HepG2 (cell line): ENCODE results near the gene NAE1. TPM values are rescaled to one million over a fixed set of nuclear protein-coding genes. Genes with fewer than 3 reads are reported as not detected.

ENCODE experiments used
- ATAC-seq: fragments of 200-7000 bp; cut with Tn5 transposase; 3 replicates; pipeline ENCODE4 v1.9.1; 2020; ENCODE audit warnings: mild to moderate bottlenecking, moderate library complexity
- BruUV-seq: library from RNA; stranded (reverse); fragments of 400-500 nt; replicated peaks from 2 replicates; lab custom pipeline; 2021; lab: Mats Ljungman, UMichigan
- CTCF ChIA-PET: fragments of 300-600 bp; formaldehyde crosslinking; extraction: SDS; loops from one replicate; lab custom pipeline; 2021; ENCODE audit warnings: low total read pairs, inconsistent platforms, low intra/inter-chr PET ratio; lab: Yijun Ruan, JAX
- POLR2A ChIA-PET: fragments of 350-600 bp; sonication (Branson Sonifier 250); formaldehyde crosslinking; loops from one replicate; lab custom pipeline; 2020; ENCODE audit warnings: antibody characterized with exemption, inconsistent platforms; lab: Yijun Ruan, JAX
- DNase-seq: peaks from one replicate; pipeline ENCODE4 v3.0.0-alpha.2; 2015; ENCODE audit warnings: low spot score
- FAIRE-seq: peaks from 3 replicates; lab custom pipeline; 2011; peaks lifted over from hg19 to GRCh38; lab: Jason Lieb, UNC
- H2AFZ ChIP-seq: one replicate; pipeline ENCODE4 v1.6.1; 2011; ENCODE audit warnings: low read length, inconsistent platforms
- H3K27ac ChIP-seq: fragments of 300-600 bp; 3 replicates; pipeline ENCODE4 v1.8.0; 2011; ENCODE audit warnings: mixed run types, mild to moderate bottlenecking, mixed read lengths, low read length, inconsistent platforms; ENCODE audit not compliant: insufficient read depth; ENCODE audit errors: extremely low read length
- H3K27me3 ChIP-seq, 2 experiments: fragments of 200-600 bp in 1 of 2; 2 replicates in 1 of 2; 3 replicates in 1 of 2; pipeline versions ENCODE4 v1.6.0 to v1.8.0; 2011; ENCODE audit warnings: low read length in 2 of 2, mild to moderate bottlenecking in 2 of 2, moderate library complexity in 2 of 2, inconsistent platforms in 1 of 2; ENCODE audit not compliant: insufficient read depth in 2 of 2, control insufficient read depth in 1 of 2
- H3K36me3 ChIP-seq, 2 experiments: fragments of 200-600 bp in 1 of 2; replicated peaks in 1 of 2; 2 replicates in 1 of 2; 3 replicates in 1 of 2; pipeline versions ENCODE4 v1.5.1 to v1.8.0; 2011; ENCODE audit warnings: low read length in 2 of 2, inconsistent platforms in 1 of 2; ENCODE audit not compliant: insufficient read depth in 2 of 2, control insufficient read depth in 1 of 2
- H3K4me1 ChIP-seq: 2 replicates; pipeline ENCODE4 v1.5.1; 2012; ENCODE audit warnings: low read length, inconsistent platforms; ENCODE audit not compliant: insufficient read depth
- H3K4me2 ChIP-seq: 2 replicates; pipeline ENCODE4 v1.6.0; 2011; ENCODE audit warnings: low read depth, low read length, inconsistent platforms
- H3K4me3 ChIP-seq, 3 experiments: fragments of 200-600 bp in 1 of 3; sonication (generic), shearing (Covaris generic) in 1 of 3; replicated peaks in 1 of 3; 2 replicates each; pipeline ENCODE4 v1.5.1; 2011 to 2016; ENCODE audit warnings: low read length in 3 of 3, inconsistent platforms in 2 of 3, low read depth in 2 of 3, mild to moderate bottlenecking in 2 of 3, control low read depth in 1 of 3, mixed read lengths in 1 of 3; ENCODE audit not compliant: insufficient read depth in 1 of 3
- H3K79me2 ChIP-seq: one replicate; pipeline ENCODE4 v1.6.1; 2011; ENCODE audit warnings: low read length, inconsistent platforms; ENCODE audit not compliant: insufficient read depth
- H3K9ac ChIP-seq: 2 replicates; pipeline ENCODE4 v1.6.0; 2011; ENCODE audit warnings: mild to moderate bottlenecking, low read depth, low read length, inconsistent platforms; ENCODE audit not compliant: insufficient read depth
- H3K9me3 ChIP-seq: 2 replicates; pipeline ENCODE4 v1.5.1; 2012; ENCODE audit warnings: mild to moderate bottlenecking, low read length
- H4K20me1 ChIP-seq: 2 replicates; pipeline ENCODE4 v1.6.0; 2011; ENCODE audit warnings: inconsistent platforms, mild to moderate bottlenecking, low read length, moderate library complexity; ENCODE audit not compliant: insufficient read depth
- DMTF1 ChIP-seq: sonication (generic); formaldehyde crosslinking; IDR thresholded peaks from 2 replicates; pipeline ENCODE4 v1.4.0; 2020; ENCODE audit warnings: mild to moderate bottlenecking, missing genetic modification reagents
- JDP2 ChIP-seq: sonication (generic); formaldehyde crosslinking; IDR thresholded peaks from 2 replicates; pipeline ENCODE4 v1.8.1; 2022; ENCODE audit warnings: missing genetic modification reagents, borderline replicate concordance
- RFX5 ChIP-seq: IDR thresholded peaks from 2 replicates; pipeline ENCODE4 v1.6.1; 2011; ENCODE audit warnings: low read depth, low read length, improper control_type of control experiment
- TBX2 ChIP-seq: sonication (generic); formaldehyde crosslinking; IDR thresholded peaks from 2 replicates; pipeline ENCODE4 v1.5.0; 2020; ENCODE audit warnings: missing genetic modification reagents, mild to moderate bottlenecking, borderline replicate concordance
- TFDP2 ChIP-seq: sonication (generic); formaldehyde crosslinking; IDR thresholded peaks from 2 replicates; pipeline ENCODE4 v1.4.0; 2020; ENCODE audit warnings: missing genetic modification reagents
- ZNF280D ChIP-seq: sonication (generic); formaldehyde crosslinking; IDR thresholded peaks from 2 replicates; pipeline ENCODE4 v1.5.1; 2020; ENCODE audit warnings: mild to moderate bottlenecking, missing genetic modification reagents
- ZNF317 ChIP-seq: sonication (generic); formaldehyde crosslinking; IDR thresholded peaks from 2 replicates; pipeline ENCODE4 v1.5.0; 2020; ENCODE audit warnings: mild to moderate bottlenecking, missing genetic modification reagents
- ZNF563 ChIP-seq: sonication (generic); formaldehyde crosslinking; IDR thresholded peaks from 2 replicates; pipeline ENCODE4 v1.8.0; 2022; ENCODE audit warnings: mild to moderate bottlenecking, moderate library complexity, missing genetic modification reagents
- ZNF687 ChIP-seq: sonication (generic); formaldehyde crosslinking; IDR thresholded peaks from 2 replicates; pipeline ENCODE4 v1.5.1; 2020; ENCODE audit warnings: mild to moderate bottlenecking, missing genetic modification reagents, moderate library complexity
- ZNF713 ChIP-seq: sonication (generic); formaldehyde crosslinking; IDR thresholded peaks from 2 replicates; pipeline ENCODE4 v1.4.0; 2020; ENCODE audit warnings: mild to moderate bottlenecking, missing genetic modification reagents
- ZNF777 ChIP-seq: sonication (generic); formaldehyde crosslinking; IDR thresholded peaks from 2 replicates; pipeline ENCODE4 v1.4.0; 2020; ENCODE audit warnings: missing genetic modification reagents
- WGBS: methylation state at CpG from one replicate; pipeline ENCODE4 v1.1.6; 2017; ENCODE audit warnings: low lambda C conversion rate; 5-methylcytosine and 5-hydroxymethylcytosine counted together
- in situ Hi-C: cut with HindIII; loops from 2 replicates; pipeline ENCODE4 v1.10.0; 2017; ENCODE audit warnings: low pct_unique_long_range_greater_than_20kb; ENCODE audit not compliant: extremely low pct_ligation_motif_present
- intact Hi-C: fragments of 100-400 bp; cut with micrococcal nuclease; formaldehyde crosslinking; loops from one replicate; pipeline ENCODE4 v1.10.0; 2022; ENCODE audit not compliant: unreplicated experiment
- polyA plus RNA-seq, 8 experiments: library from polyadenylated mRNA; depleted of rRNA in 3 of 8; stranded (reverse) in 7 of 8; unstranded in 1 of 8; fragments of >200 nt; fragmentation: Illumina TruSeq in 4 of 8; extraction: Trizol in 4 of 8; gene quantifications; 2 replicates each; pipeline versions ENCODE4 v1.2.1 to v1.2.3, GENCODE V29; 2011 to 2016; ENCODE audit warnings: low read depth in 4 of 8, missing spikeins in 1 of 8, mixed read lengths in 1 of 8; ENCODE audit not compliant: insufficient read depth in 1 of 8
- total RNA-seq, 5 experiments: library from RNA; depleted of rRNA; stranded (reverse); fragments of >200 nt; fragmentation: Illumina TruSeq; extraction: Trizol; gene quantifications; 2 replicates each; pipeline ENCODE4 v1.2.3, GENCODE V29; 2016; ENCODE audit warnings: low read depth in 1 of 5

The NAE1 gene
- total and polyA plus RNA-seq, 2 of the 13 experiments (the other 11 are each of a cell fraction or from before 2014, with no cell fraction given), result 95.7 to 206 TPM

GRCh38 chr16:66872943-66873684 lies 42.3 kb upstream of the NAE1 start:
- CTCF ChIA-PET, result interaction anchor here (1.0 kb wide), 1 partner anchor 42 kb away, joined by 4 read pairs; no protein-coding TSS in a partner anchor
- Histone ChIP-seq H3K4me2 (peak overlapping the region; percentile 94), H3K27me3 (peaks cover 0 to 8% of the 10 kb centered on the region in 2 experiments; a peak in 2 of 5 replicates), H3K9me3 (no peaks in the 10 kb centered on the region), H3K4me3 (peak overlapping the region; percentile 18 to 66 (median 41)), H3K9ac (no peak overlapping the region), H3K27ac (no peak overlapping the region), H3K79me2 (no peaks in the 10 kb centered on the region), H3K36me3 (no peaks in the 10 kb centered on the region), H4K20me1 (no peaks in the 10 kb centered on the region), H3K4me1 (peaks cover 35% of the 10 kb centered on the region), H2AFZ (peak overlapping the region; percentile 78)
- ATAC-seq, result peak; percentile 92
- 17% methylated on average over 22 of the region's 39 CpGs for WGBS
- peak; percentile 88 for FAIRE-seq
- POLR2A ChIA-PET, result interaction anchor here (0.7 to 1.7 kb wide), 4 partner anchors 33 to 321 kb away, joined by 3 to 13 read pairs (median 4); partner anchors contain the start of genes CKLF, DYNC1LI2 and NAE1
- intact Hi-C loops, result loop anchor here (1.0 to 5.0 kb wide), 3 partner anchors 145 to 265 kb away; no protein-coding TSS in a partner anchor
- DNase-seq, result peak; percentile 77
- in situ Hi-C loops, result loop anchor here (25.0 kb wide), 1 partner anchor 461 kb away; no protein-coding TSS in a partner anchor
- no TSS peak for BruUV-seq
- TF ChIP-seq DMTF1 (CRISPR knock-in tag), result no peak
- TF ChIP-seq JDP2 (CRISPR knock-in tag), result no peak
- TF ChIP-seq ZNF687 (CRISPR knock-in tag), result peak; percentile 96
- no peak for TF ChIP-seq ZNF713 (CRISPR knock-in tag)
- TF ChIP-seq ZNF317, result peak; percentile 35; the same call in 1 of the 2 replicates
- peak; percentile 60; the same call in 1 of the 2 replicates for TF ChIP-seq ZNF777 (CRISPR knock-in tag)
- TF ChIP-seq RFX5, result no peak
- TF ChIP-seq TFDP2, result peak; percentile 80
- peak; percentile 77; the same call in 1 of the 2 replicates for TF ChIP-seq ZNF563 (CRISPR knock-in tag)
- peak; percentile 91 for TF ChIP-seq TBX2 (CRISPR knock-in tag)
- TF ChIP-seq ZNF280D, result no peak; the same call in 1 of the 2 replicates
